GM13976 (cell line): ENCODE data around the gene CLEC16A.
A peak's percentile ranks its signal among the peaks of the same experiment; 100 is the strongest.

Experiments
- DNase-seq: peaks from one replicate; pipeline ENCODE4 v3.0.0; 2012; ENCODE audit warnings: low spot score
- in situ Hi-C: fragments of 300-500 bp; cut with MboI; formaldehyde crosslinking; loops from one replicate; pipeline ENCODE4 v1.12.0; 2022; ENCODE audit warnings: low sequenced_read_pairs, mixed read lengths, inconsistent platforms; ENCODE audit not compliant: unreplicated experiment
- TF ChIP-seq, protein P1 (sequence below): IDR thresholded peaks from 2 replicates; pipeline ENCODE4 v1.5.1; 2012; ENCODE audit warnings: borderline replicate concordance, mild to moderate bottlenecking; ENCODE audit not compliant: insufficient read depth; ENCODE audit errors: extremely low read depth, missing control alignments, control extremely low read depth

The CLEC16A gene

DNA sequence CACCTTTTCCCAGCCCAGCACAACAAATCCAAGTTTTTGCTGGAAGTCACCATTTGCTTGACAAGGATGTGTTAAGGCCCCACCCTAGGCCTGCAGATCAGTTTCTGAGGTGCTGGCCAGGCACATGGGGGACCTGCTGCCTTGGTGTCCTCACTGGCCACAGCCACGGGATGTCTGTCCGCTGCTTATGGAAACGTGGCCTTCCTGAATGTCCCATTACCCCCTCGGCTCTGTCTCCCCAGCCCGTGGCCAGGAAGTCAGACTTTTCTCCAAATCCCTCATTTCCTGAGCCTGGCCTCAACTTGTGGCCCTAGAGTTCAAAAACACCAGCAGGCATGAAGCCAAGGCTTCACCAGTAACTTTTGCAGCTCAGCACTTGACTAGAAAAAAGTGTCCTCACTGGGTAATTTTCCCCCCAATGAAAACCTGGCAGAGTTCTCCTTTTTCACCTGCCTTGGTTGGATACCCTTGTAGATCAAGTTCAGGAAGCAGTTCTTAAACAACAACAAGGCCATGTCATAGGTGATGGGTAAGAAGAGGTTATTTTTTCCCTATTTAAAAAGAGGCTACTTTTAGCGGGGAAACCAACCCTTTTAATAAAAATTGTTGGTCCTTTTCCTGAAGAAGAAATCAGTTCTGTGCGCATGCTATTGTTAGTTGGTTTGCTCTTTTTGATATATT lies 230.9 kb downstream of the CLEC16A start:
- no peak for DNase-seq
- TF ChIP-seq, protein P1, sequence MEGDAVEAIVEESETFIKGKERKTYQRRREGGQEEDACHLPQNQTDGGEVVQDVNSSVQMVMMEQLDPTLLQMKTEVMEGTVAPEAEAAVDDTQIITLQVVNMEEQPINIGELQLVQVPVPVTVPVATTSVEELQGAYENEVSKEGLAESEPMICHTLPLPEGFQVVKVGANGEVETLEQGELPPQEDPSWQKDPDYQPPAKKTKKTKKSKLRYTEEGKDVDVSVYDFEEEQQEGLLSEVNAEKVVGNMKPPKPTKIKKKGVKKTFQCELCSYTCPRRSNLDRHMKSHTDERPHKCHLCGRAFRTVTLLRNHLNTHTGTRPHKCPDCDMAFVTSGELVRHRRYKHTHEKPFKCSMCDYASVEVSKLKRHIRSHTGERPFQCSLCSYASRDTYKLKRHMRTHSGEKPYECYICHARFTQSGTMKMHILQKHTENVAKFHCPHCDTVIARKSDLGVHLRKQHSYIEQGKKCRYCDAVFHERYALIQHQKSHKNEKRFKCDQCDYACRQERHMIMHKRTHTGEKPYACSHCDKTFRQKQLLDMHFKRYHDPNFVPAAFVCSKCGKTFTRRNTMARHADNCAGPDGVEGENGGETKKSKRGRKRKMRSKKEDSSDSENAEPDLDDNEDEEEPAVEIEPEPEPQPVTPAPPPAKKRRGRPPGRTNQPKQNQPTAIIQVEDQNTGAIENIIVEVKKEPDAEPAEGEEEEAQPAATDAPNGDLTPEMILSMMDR = no peak
- in situ Hi-C loops = no loop called here

DNA sequence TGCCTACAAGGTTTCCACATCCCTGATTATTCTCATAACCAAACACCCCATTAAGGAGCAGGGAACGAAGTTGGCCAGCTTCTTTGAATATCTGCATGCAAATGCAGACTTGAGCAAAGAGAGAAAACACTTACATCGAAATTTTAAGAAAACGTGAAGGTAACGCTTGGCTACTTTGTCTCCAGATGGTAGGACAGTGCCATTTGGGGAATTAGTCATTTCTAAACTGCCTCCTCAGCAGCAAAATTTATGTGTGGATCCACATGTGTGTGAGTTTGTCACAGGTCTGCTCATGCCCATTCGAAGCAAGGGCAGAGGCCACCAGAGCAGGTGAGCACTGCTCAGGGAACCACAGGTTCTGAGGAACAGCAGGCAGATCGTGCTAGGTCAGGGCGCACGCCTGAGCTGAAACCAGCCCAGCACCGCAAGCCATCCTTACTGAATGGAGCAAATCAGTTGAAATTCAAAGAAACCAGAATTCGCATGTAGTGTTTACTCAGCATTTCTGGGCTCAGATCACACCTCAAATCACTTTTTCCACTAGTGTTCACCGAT lies 231.5 kb downstream of the CLEC16A start:
- DNase-seq = peak; percentile 56
- TF ChIP-seq, protein P1 = no peak
- in situ Hi-C loops = no loop called here

DNA sequence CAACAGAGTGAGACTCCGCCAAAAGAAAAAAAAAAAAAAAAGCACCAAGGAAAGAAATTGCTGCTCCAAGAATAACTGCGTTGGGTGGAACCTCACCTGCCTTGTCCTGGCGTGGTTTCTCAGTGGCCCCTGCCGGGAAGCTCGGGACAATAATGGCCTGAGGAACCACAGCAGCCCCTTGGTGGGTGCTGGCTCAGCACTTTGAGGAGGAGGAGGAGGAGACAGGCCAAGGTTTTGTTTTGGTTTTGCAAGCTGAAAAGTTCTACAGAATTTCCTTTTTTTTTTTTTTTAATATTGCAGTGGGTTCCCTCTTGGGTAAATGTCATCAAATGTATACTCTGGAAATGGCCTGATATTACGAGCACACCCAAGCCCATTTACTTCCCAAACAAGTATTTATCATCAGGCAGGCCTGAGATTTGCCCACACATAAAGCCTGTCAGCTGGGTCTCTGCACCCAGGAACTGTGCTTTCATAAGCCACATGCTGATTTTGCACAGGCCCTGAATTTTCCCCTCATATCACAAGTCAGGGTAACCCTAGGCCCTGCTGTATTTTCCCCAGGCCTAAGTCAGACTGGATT lies 233.3 kb downstream of the CLEC16A start:
- DNase-seq = no peak
- in situ Hi-C loops = no loop called here
- TF ChIP-seq, protein P1 = no peak

DNA sequence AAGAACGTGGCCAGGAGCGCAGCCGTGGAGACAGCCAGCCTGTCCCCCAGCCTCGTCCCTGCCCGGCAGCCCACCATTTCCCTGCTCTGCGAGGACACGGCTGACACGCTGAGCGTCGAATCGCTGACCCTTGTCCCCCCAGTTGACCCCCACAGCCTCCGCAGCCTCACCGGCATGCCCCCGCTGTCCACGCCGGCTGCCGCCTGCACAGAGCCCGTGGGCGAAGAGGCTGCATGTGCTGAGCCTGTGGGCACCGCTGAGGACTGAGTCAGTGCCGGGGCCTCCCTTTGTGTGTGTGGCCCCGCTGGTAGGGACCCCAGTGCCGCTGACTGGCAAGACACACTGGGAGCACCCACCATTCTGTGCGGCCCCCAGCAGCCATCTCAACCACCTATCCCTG lies 234.1 kb downstream of the CLEC16A start:
- no peak for DNase-seq
- in situ Hi-C loops = no loop called here
- TF ChIP-seq, protein P1 = no peak

DNA sequence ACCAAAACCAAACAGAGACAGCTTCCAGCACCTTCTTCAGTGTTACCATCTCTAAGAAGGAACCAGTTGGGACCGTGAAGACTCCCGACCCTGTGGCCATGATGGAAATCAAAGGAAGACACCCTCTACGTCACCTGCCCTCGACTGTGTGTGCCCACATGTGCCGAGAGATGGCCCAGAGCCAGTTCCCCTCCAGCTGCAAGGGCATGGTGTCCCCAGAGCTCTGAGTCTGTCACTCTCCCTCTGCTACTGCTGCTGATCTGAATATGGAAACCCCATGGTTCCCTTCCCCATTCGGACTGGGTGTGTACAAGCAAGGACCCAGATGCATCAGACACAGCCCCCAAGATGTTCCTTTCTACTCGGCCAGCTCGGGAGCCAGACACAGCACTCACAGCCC lies 235.2 kb downstream of the CLEC16A start:
- TF ChIP-seq, protein P1 = no peak
- in situ Hi-C loops = no loop called here
- DNase-seq = no peak

DNA sequence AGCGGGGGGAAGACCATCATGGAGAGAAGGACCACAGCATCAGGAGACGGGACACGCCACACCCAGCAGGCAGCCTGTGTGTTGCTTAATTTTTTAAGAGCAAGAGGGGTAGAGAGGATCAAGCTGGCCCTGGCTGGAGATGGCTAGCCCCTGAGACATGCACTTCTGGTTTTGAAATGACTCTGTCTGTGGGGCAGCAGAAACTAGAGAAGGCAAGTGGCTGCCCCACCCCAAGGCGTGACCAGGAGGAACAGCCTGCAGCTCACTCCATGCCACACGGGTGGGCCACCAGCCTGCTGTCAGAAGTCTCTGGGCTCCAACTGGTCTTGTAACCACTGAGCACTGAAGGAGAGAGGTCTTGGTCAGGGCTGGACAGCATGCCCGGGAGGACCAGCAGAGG lies 236.1 kb downstream of the CLEC16A start:
- in situ Hi-C loops = no loop called here

More for the DNA sequence above, 236.1 kb downstream of the CLEC16A start:
- peak; percentile 71 for DNase-seq
- TF ChIP-seq, protein P1 = no peak
